OCI-LY1 (cell line): ENCODE results near the gene SLC2A3.

Experiments
- EZH2 ChIP-seq: fragments of 200-600 bp; sonication (generic), shearing (Covaris generic); IDR thresholded peaks from 2 replicates; pipeline ENCODE4 v1.8.0; 2017; ENCODE audit warnings: borderline replicate concordance, mixed run types, mild to moderate bottlenecking, antibody characterized with exemption, low read length, moderate library complexity, mixed read lengths
- TF ChIP-seq, protein P1 (sequence below): fragments of 200-600 bp; sonication (generic), shearing (Covaris generic); IDR thresholded peaks from 2 replicates; pipeline ENCODE4 v1.5.1; 2017; ENCODE audit warnings: mild to moderate bottlenecking, antibody characterized with exemption, low read length, moderate library complexity, mixed read lengths

DNA sequence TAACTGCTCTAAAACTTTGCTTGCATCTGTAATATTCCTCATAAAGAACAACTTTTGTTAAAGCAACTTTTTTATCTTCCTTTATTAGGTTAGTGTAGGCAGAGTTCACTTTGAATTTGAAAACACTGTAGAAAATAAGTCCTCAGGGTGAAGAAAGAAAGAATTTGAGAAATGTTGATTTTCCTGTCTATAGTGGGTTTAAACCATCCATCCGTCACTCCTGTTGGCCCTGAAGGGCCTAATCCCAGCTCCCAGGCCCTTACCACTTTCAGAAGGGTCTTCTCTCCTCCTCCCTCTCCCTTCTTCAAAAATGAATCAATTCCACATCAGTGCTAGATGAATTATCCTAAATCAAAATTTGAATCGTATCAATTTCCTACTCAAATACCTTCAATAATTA lies 4.9 kb upstream of the SLC2A3 start:
- TF ChIP-seq EZH2 = no peak
- TF ChIP-seq, protein P1, sequence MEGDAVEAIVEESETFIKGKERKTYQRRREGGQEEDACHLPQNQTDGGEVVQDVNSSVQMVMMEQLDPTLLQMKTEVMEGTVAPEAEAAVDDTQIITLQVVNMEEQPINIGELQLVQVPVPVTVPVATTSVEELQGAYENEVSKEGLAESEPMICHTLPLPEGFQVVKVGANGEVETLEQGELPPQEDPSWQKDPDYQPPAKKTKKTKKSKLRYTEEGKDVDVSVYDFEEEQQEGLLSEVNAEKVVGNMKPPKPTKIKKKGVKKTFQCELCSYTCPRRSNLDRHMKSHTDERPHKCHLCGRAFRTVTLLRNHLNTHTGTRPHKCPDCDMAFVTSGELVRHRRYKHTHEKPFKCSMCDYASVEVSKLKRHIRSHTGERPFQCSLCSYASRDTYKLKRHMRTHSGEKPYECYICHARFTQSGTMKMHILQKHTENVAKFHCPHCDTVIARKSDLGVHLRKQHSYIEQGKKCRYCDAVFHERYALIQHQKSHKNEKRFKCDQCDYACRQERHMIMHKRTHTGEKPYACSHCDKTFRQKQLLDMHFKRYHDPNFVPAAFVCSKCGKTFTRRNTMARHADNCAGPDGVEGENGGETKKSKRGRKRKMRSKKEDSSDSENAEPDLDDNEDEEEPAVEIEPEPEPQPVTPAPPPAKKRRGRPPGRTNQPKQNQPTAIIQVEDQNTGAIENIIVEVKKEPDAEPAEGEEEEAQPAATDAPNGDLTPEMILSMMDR = no peak
